Cardiac fibroblast (primary cell): Measurements from ENCODE around the gene CEP162.
"Not testable (repeated sequence)": the region's sequence is repeated elsewhere in the genome, so short reads cannot be mapped to it uniquely, and the experiment has no call there.

Source experiments
- DNase-seq, 2 donors: peaks; one replicate each; pipeline versions ENCODE4 v3.0.0 to v3.0.0-alpha.2; 2010; ENCODE audit warnings: low read depth in 2 of 2
- H3K4me3 ChIP-seq, 2 donors: replicated peaks in 1 of 2; 1 replicate in 1 of 2; 2 replicates in 1 of 2; pipeline ENCODE4 v1.5.1; 2011; ENCODE audit warnings: low read depth in 2 of 2, low read length in 2 of 2, mild to moderate bottlenecking in 2 of 2, moderate library complexity in 1 of 2
- CTCF ChIP-seq: IDR thresholded peaks from one replicate; pipeline ENCODE4 v1.5.1; 2011; ENCODE audit warnings: low read depth, mild to moderate bottlenecking, low read length, inconsistent platforms

Gene CEP162

DNA sequence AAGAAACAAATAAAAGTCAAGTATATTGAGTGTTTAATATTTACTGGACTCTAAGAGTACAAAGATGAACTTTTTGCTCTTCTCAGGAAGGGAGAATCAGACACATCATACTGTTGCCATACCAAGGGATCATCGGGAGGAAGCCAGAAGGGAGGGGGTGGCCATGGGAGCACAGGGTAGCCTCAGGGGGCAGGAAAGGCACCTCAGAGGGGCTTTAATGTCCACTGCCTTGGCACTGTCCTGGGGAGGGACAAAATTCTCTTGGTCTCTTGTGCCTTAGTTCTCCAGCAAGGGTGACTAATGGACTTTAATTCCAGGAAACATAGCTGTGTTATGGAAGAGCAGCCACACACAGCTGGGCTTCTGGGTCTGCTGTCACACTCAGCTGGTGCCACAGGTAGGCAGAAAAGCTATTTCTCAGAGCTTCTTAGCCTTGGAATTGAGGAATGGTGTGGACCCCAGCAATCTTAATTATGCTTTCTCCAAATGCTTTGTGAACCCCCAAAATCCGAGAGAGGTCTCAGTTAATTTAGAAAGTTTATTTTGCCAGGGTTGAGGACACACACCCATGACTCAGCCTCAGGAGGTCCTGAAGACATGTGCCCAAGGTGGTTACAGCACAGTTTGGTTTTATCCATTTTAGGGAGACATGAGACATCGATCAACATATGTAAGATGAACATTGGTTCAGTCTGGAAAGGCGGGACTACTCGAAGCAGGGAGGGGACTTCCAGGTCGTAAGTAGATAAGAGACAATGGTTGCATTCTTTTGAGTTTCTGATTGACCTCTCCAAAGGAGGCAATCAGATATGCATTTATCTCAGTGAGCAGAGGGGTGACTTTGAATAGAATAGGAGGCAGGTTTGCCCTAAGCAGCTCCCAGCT is 140.7 kb downstream of the CEP162 start:
- no peak for DNase-seq
- TF ChIP-seq CTCF: no peak
- H3K4me3 ChIP-seq: no peak overlapping the region

DNA sequence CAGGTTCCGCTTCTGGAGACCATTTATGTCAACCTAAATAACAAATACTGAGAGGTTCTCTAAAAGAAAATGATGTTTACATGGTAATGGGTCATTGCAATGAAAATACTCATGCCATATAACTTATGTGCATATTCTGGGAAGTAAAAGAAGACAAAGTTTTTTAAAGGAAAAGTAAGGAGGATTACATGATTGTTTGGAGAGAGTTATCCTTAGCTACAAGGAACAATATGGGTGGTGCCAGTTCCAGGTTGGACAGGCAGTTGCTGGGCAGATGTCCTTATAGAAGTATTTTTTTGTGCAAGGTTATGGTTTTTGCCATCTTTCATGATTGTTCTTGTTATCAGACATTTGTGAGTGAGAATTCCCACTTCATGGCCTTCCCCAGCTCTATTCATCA is 141.4 kb downstream of the CEP162 start:
- no peak for TF ChIP-seq CTCF
- DNase-seq: no peak
- no peak overlapping the region for H3K4me3 ChIP-seq

GRCh38 chr6:84084705-84085104 is 142.7 kb downstream of the CEP162 start:
- not testable (repeated sequence) for DNase-seq

DNA sequence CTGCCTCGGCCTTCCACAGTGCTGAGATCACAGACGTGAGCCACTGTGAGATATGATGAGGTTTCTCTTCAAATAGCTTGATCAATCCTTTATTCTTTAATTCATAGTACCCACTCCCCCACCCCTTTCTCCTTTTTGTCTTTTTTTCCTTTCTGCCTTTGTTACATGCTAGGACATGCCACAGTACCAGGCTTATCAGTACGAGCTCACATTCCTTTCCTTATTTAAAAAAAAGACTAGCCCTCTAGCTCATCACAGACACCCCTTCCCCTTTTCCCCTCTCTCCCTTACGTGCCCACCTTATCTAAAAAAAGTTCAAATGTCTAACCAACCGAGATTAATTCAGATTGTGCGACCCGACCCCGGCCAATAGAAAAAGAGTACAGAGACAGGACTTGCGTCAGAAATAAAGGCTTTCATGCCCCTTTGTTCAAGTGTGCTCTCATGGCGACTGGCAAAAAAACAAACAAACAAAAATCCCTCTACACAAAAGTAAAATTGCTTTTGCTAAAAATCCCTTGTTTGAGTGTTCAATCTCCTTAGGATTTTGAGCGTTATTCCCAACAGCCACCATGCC is 144.7 kb downstream of the CEP162 start:
- H3K4me3 ChIP-seq: no peak overlapping the region
- no peak for TF ChIP-seq CTCF
- DNase-seq: peak in 1 of 2 donors; percentile 35

More at GRCh38 chr6:84084705-84085104, 142.7 kb downstream of the CEP162 start:
- not testable (repeated sequence) for H3K4me3 ChIP-seq

DNA sequence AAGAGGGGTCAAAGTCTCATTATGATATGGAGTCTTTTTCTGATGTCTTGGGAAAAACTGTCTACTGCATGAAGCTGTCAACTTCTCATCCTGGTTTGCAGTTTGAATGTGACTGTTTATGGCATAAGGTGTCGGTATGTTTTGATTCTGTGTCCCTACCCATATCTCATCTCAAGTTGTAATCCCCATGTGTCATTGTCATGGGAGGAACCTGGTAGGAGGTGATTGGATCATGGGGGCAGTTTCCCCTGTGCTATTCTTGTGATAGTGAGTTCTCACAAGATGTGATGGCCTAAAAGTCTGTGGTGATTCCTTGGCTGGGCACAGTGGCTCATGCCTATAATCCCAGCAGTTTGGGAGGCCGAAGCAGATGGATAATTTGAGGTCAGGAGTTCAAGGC is 146.2 kb downstream of the CEP162 start:
- H3K4me3 ChIP-seq: no peak overlapping the region
- no peak for TF ChIP-seq CTCF
- no peak for DNase-seq

DNA sequence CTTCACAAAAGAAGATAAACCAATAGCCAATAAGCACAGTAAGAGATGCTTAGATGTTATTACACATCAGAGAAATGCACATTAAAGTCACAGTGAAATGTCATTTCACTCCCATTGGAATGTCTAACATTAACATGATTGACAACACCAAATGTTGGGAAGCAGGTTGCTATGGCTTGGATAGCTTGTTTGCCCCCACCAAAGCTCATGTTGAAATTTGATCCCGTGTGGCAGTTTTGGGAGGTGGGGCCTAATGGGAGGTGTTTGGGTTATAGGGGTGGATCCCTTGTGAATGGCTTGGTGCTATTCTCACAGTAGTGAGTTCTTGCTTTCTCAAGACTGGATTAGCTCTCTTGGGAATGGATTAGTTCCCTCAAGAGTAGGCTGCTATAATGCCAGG is 149.1 kb downstream of the CEP162 start:
- no peak overlapping the region for H3K4me3 ChIP-seq
- TF ChIP-seq CTCF: no peak
- no peak for DNase-seq

- TF ChIP-seq CTCF: no peak
- DNase-seq: no peak
Measured at GRCh38 chr6:84077645-84078044, 149.8 kb downstream of the CEP162 start.

More at GRCh38 chr6:84077645-84078044, 149.8 kb downstream of the CEP162 start:
- no peak overlapping the region for H3K4me3 ChIP-seq
